Femur (tissue), 1 donor: ENCODE results near the gene NMRK2.

Experiments used
- DNase-seq: peaks from one replicate; pipeline ENCODE4 v3.0.0-alpha.2; 2017

NMRK2 gene

GRCh38 chr19:3964256-3965194 is 31.7 kb downstream of the NMRK2 start:
- peak; percentile 13 for DNase-seq

DNA sequence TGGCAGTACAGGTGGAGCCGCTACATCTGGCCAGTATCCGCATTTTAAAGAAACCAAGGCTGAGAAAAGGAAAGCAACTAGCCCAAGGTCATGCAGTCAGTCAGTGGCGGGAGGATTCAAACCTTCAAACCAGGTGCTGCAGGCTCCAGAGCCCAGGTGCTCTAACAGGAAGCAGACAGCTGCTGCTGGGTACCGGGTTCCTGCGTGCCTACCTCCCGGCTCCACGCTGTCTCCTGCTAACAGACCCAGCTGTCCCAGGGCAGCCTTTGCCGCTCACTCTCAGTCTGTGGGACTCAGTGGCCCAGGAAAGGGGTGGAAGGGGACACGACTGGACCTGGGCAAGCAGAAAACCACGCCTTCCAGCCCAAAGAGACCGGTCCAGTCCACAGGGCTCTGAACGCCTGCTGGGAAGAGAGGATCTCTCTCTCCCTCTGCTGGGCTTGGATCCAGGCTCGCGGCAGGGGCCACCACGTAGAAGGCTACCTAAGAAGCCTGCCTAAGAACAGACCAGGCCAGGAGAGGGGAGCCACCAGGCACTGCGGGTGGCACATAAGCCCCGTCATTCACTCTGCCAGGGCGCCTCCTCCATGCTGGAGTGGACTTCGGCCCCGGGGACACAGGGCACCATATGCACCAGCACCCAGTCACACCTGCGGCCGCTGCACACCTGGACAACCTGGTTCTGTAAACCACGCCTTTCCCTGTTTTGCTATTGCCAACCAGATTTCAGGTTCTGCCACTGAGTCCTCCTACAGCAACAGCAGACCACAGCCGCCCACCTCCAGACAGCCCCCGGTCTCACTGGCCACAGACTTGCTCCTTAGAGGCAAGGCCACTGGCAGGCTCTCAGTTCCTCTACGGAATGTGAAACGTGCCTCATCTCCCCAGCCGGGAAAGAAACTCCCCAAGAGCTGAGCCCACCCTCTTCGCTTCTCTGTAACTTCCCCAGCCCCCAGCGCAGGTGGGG is 33.5 kb downstream of the NMRK2 start:
- DNase-seq, result peak; percentile 17

DNA sequence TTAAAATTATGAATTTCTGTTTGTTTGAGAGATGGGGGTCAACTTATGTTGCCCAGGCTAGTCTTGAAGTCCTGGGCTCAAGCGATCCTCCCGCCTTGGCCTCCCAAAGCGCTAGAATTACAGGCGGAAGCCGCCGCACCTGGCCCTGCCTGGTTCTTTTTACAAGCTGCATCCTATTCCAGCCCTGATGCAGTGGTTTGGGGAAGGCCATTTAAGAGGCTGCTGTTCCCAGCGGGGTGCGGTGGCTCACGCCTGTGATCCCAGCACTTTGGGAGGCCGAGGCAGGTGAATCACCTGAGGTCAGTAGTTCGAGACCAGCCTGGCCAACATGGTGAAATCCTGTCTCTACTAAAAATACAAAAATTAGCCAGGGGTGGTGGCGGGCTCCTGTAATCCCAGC is 35.1 kb downstream of the NMRK2 start:
- DNase-seq, result peak; percentile 12

- peak; percentile 91 for DNase-seq
Observed at GRCh38 chr19:3968556-3969434, 35.9 kb downstream of the NMRK2 start.

DNA sequence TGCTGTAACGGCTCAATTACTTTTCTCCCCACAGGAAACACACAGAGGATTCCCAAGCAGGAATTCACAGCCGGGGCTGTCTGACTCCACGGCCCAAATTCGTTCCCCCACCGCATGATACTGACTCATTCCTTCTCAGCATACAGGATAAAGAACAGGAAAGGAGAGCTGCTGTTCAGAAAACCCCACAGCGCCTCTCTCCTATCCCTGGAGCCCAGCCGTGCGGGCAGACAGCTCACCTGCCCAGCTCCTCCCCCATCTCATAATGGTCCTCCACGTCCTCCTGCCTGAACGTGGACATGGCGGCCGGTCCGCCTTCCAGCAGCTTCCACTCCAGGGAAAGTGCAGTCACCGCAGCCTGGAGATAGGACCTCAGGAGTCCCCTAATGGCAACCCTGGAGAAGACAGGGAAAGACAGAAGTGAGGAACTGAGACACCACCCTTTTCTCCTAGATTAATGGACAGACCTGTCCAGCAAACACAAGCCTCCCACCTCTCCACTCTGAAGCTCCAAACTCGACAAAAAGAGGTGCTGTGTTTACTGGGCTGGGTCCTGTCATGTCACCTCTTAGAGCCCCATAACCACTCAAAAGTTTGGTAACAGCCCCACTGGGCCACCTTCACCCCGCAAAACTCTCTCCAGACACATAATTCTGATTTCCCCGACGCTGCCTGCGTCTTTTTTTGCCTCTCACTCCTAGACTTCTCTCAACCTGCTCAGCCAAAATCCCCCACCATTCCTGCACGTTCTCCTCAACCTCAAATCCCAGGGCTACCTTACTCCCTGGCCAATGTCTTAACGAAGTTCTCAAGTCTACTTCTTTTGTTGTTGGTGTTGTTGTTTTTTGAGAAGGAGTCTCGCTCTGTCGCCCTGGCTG is 36.8 kb downstream of the NMRK2 start:
- DNase-seq, result peak; percentile 34

DNA sequence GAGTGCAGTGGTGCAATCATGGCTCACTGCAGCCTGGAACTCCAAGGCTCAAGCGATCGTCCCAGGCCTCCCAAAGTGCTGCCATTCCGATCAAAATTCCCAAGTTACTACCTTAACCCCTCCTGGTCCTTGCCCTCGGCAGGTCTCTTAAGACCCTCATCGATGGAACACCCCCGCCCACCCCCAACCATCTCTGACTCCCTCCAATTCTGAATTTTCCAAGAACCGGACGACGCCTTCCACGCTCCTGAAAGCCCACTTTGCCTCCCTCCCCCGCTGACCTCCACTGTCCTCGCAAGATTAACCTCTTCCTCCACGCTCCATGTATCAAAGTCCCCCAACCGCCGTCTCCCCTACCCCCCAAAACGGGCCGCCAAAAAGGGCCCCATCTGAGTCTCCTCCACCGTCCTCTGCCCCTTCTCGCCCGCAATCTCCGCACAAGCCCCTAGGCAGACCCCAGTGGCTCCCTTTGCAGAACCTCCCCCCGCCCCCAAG is 37.5 kb downstream of the NMRK2 start:
- no peak for DNase-seq

DNA sequence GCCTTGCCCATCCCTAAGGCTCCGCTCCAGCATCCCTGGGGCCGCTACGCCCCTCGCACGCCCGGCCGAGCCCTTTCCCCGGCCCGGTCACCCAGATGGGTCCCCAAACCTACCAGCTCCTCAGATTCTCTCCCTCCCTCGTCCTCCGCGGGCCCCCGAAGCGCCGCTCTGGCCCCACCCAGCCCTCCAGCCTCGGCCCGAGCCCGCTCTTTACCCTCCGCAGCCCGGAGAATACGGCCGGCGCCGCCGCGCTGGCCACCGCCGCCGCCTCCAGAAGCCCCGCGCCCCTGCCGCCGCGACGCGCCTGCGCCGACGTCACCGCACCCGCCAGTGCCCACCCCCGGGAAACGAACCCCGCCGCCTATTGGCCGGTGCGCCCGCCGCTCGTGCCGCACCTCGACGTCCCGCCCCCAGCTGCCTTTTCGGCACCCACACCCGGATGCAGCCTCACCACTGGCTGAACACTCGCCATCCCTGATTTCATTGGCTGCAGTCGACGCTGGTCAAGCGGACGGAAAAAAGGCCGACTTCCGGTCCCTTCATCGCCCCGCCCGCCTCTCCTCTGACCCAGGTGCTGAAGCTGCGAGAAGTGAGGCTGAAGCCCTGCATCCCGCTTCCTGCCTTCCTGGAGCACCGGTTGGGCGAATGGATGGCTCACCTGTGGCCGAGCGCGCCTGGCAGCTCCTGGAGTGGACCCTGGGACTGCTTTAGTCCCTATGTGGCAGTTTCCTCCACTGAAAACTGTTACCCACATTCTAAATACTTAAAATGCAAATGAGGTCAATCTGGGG is 38.1 kb downstream of the NMRK2 start, which contains the start of gene DAPK3:
TSS of gene DAPK3 (minus strand) at position 292 of the 791 bp plus-strand sequence. CDS start 1,364 bp downstream, outside the sequence.
- peak; percentile 99 for DNase-seq

DNA sequence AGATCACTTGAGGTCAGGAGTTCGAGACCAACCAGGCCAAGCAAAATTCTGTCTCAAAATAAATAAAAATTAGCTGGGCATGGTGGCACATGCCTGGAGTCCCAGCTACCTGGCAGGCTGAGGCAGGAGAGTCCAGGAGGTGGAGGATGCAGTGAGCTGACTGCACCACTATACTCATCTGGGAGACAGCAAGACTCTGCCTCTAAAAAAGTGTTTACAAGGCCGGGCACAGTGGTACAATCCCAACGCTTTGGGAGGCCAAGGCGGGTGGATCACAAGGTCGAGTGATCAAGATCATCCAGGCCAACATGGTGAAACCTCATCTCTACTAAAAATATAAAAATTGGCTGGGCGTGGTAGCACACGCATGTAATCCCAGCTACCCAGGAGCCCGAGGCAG is 42.3 kb downstream of the NMRK2 start:
- DNase-seq, result peak; percentile 15

GRCh38 chr19:3975637-3976087 is 42.8 kb downstream of the NMRK2 start:
- peak; percentile 16 for DNase-seq

DNA sequence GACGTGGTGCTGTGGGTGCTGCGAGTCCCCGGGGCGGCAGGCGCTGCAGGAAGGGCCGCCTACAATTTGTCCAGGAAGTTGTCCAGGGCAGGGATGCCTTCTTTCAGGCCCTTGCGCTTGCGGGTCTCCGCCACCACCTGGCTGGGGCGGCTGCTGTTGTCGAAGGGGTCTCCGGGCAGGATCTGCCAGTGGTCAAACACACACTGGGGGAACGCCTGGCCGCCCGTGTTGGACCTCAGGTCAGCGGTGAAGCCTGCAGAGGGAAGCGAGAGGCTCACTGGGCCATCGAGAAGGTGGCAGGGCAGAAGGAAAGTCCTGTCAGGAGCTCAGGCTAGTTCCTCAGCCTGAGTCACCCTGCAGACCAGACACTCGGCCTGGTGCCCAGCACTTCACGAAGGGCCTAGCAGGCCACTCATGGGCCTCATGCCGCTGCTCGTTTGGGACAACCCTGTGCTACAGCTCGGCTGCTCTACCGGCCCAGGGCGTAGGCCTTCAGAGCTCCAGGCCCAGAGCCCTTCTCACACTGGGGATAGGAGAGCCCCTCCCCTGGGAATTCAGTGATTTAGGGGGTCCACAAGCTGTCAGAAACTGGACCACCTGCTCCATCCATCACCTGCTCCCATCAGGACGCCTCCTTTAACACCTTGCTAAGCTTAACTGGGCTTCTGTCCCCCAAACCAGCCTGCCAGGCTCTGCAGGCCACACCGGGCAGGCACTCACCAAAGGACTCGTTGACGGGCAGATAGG is 43.8 kb downstream of the NMRK2 start:
- DNase-seq, result peak; percentile 24

DNA sequence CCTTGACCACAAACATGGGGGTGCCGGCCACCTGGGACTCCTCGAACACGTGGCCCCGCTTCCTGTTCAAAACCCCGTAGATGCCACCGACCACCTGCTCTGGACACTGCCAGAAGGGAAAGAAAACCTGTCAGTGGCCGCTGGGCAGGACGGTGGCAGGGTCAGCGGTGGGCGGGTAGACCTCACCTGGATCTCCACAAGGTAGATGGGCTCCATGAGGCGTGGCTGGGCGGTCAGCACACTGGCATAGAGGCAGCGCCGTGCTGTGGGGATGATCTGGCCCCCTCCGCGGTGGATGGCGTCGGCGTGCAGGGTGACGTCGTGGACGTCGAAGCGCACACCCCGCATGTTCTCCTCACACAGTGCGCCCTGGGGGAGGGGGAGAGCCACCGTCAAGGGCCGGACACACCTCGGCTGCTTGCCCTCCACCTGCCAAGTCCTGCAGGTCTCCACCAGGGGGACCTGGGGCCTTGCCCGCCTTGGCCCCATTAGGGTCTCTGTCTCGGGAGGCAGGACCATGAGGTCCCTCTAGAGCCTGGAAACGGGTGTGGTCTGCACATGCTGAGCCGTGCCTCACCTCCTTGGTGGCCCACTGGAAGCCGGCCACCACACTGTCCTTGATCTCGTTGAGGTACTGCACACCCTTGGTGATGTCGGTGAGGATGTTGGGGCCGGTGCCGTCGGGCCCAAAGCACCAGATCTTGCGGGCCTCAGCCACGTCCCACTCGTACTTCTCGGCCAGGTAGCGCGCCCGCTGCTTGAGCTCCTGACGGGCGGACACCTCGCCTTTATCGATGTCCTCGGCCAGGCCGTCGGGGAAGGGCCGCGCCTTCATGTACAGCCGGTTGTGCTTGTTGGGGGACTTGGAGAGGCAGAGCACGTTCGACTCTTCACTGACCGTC is 44.6 kb downstream of the NMRK2 start:
- DNase-seq, result peak; percentile 24

- DNase-seq, result peak; percentile 16
Observed at GRCh38 chr19:3978145-3978544, 45.3 kb downstream of the NMRK2 start.

GRCh38 chr19:3979289-3979673 is 46.4 kb downstream of the NMRK2 start:
- DNase-seq, result peak; percentile 21

- DNase-seq, result no peak
Observed at GRCh38 chr19:3979674-3980352, 46.9 kb downstream of the NMRK2 start.

- peak; percentile 13 for DNase-seq
Observed at GRCh38 chr19:3980353-3981251, 47.7 kb downstream of the NMRK2 start.

- no peak for DNase-seq
Observed at GRCh38 chr19:3981373-3981735, 48.5 kb downstream of the NMRK2 start.
